HG03039 (cell line): ENCODE results near the gene NEK10.

Experiments
- ATAC-seq: cut with Tn5 transposase; IDR thresholded peaks from one replicate; pipeline ENCODE4 v1.9.1; 2021; ENCODE audit warnings: mild to moderate bottlenecking, moderate library complexity; ENCODE audit not compliant: unreplicated experiment

The NEK10 gene

DNA sequence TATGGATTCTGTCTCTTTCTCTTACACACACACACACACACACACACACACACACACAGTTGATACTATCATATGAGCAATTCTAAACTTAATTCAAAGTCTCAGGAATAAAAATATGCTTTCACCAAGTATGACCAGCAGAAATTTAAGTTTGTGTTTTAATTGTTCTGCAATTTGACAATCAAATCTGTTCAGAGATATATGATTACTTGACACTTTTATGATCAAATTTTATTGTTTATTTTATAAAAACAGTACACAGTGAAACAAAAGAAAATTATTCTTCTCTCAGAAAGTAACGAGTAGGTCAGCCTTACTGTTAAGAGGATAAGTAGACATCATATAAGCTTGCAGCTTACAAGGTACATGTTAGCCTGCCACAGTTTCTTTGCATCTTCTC is 114.3 kb downstream of the NEK10 start:
- ATAC-seq = no peak

DNA sequence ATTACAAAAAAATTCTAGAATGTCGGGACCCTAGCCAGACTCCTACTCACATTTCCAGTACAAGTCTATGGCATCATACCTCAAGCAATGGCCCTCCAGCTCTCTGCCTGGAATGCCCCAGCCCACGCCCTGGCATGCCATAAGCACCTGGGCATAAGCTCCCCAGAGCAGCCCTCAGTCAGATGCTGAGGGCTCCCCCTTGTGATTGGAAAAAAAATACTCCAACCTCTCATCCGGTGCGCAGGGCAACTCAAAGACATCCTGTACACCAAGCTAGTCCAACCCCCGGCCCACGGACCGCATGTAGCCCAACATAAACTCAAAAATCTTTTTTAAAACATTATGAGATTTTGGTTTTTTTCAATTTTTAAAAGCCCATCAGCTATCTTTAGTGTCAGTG is 115.4 kb downstream of the NEK10 start:
- no peak for ATAC-seq

DNA sequence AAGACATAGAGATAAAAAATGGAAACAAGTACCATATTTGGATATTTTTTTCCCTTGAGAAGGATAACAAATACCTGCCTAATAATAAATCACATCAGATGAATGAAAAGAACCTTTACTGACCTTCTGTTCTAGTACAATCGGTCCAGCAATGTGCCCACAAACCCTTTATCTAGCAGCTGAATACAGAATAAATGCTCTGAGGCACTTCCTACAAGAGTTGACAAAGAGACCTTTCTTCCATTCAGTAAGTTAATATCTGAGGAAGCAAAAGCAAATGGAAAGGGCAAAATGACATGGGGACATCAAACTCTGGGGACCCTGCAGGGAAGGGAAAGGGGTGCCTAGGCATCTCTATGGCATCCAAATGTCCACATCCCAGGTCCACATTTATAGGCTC is 115.8 kb downstream of the NEK10 start:
- ATAC-seq = no peak

DNA sequence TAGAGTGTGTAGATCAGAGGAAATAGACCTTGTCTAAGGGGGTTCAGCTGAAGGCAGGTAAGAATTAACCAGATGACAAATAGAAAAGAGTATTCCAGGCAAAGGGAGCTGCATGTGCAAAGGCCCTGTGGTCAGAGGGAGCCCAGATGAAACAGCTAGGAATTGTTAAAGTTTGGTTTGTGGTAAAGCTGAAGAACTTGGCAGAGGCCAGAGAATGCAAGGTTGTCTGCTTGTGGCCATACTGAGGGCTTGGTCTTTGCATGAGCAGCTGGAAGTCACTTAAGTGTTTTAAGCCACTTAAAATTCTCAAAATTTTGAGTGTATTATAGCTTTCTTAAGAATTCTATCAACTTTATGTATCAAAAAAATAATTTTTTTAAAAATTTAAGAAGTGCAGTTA is 116.5 kb downstream of the NEK10 start:
- ATAC-seq = no peak

DNA sequence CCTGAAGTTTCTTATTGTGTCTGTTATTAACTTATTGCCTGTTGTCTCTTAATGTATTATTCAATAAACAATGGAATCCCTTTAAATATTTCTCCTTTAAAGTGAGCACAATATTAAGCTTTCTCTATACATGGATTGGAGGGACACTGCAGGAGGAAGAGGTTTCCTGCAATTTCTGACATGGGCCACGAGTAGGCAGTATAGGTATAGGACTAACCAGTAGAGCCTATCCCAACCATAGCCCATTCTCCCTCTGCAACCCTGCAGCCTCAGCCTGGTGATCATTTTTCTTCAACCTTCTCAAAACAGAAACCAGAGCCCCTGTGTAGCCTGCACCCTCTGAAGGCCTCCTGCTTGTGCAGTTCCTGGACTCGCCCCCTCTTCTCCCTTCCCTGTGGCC is 124.8 kb downstream of the NEK10 start:
- no peak for ATAC-seq

DNA sequence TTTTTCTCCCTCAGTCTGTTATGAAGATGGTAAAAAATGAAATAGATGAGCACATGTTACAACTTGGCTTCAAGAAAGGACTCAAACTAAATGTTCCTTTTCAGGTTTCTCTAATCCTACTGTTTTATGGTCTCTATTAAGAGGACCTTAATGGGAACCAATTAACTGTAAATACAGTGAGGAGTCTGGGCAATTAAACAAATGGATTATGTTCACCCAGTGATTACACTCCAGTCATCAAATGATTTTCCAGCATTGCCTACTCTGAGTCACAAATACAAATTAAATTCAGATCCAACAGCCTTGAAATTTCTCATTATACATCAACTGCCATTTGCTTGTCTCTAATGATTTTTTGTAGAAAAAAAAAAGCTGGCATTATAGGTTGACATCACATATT is 129.2 kb downstream of the NEK10 start:
- no peak for ATAC-seq

DNA sequence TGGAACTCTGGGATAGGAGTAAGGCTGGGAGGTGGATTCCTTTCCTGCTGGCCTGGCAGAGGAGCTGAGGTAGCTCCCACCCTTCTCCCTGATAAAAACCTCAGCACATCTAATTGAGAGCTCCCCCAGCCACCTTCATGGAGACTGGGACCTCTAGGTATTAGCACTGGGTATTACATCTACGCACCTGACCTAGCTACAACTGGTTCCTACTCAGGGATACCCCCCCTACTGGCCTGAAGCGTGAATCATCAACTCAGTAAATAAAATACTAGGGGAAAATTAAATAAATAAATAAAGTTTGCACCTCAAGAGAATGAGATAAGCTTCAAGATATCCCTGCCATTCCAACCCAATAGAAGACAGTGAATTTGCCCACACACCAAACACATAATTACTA is 140.4 kb downstream of the NEK10 start:
- no peak for ATAC-seq

DNA sequence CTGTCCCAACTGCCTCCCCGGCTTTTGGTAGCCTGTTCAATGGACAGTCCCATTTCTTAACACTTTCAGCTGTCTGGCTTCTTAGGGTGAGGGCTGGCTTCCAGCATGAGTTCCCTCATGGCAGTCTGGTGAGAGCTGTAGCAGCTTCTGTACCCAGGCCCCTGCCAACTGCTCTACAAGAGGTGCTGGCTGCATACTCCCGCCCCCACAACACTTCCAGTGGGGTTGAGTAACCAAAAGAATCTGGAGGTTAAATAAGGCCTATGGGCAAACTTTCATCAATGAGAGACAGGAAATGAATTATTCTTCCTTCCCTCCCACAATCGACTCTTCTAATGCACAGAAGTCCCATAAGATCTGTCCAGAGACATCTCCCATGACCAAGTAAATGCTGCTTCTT is 145.0 kb downstream of the NEK10 start:
- no peak for ATAC-seq

DNA sequence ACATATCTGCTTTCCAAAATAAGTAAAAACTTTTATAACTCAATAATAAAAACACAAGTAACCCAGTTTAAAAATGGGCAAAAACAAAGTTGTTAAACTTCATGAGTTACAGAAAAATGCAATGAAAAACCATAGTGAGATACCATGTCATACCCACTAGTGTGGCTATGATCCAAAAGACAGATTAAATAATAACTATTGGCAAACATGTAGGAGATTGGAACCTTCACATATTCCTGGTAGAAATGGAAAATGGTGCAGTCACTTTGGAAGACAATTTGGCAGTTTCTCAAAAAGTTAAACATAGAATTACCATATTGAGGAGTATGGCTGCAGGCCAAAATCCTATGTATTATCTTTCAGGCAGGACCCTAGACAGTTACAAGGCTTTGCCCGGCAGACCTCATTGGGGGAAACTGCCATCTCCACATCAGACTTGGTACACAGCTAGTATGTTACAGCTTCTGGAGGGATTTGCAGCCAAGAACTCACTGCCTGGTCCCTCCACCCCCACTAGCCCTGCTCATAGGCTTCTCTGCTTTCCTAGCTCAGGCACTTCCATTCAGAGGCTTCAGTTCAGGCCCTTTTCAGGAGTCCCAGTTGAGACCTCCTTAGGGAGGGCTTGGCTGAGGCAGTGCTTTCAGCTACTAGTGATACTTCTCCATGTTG is 147.8 kb downstream of the NEK10 start:
- ATAC-seq = no peak

DNA sequence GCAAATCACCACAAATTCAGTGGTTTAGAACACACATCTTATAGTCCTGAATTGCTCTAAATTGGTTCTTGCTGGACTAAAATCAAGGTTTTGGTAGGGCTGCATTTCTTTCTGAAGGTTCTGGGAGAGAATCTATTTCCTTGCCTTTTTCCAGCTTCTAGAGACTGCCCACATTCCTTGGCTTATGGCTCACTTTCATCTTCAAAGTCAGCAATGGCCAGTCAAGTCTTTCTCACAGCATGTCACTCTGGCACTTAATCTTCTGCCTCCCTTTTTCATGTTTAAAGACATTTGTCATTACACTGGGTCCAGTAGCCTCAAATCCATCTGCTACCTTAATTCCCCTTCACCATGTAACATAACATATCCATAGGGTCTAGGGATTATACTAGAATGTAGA is 149.0 kb downstream of the NEK10 start:
- ATAC-seq = no peak

DNA sequence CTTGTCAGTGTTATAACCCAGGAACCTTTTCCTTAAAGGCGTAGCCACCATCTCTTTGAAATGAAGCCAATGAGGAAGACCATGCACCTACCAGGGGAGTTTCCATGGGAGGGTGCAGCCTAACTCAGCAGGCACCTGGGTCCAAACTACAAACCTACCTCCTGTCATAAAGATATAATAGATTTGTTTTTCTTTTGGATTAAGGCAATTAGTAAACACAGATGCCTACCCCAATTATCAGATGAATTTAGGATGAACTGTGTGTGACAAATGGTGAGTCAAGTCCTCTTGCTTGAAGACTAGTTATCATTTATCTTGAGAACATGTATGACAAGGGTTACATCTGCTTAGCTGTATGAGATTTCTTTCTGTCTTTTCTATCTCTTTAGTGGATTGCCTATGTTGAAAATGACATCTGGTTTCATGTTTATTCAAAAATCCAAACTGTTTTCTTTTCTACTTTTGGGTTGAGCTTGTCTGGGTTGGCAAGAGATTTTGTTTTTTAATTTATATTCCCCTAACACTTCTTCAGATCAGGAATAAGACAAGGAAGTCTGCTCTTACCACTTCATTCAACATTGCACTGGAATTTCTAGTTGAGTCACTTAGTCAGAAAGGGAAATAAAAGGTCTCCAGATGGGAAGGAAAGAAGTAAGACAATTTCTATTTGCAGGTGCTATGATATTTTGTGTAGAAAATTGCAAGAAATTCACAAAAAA is 149.9 kb downstream of the NEK10 start:
- no peak for ATAC-seq

DNA sequence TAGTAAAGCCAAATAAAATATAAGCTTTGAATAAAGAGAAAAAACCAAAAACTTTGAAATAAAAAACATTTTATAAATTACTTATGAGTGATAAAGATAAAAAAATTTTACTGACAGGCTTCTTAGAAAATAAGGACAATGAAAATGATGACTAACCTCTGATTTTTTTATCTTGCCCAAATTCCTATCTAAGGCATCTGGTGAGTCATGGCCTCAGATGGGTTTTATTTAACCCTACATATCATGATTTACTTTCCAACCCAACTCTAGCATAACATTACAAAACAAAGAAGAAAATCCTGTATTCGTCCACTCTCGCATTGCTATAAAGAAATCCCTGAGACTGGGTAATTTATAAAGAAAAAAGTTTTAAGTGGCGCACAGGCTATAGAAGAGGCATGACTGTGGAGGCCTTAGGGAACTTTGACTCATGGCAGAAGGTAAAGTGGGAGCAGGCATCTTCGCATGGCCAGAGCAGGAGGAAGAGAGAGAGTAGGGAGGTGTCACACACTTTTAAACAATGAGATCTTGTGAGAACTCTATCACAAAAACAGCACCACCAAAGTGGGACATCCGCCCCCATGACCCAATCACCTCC is 152.1 kb downstream of the NEK10 start:
- ATAC-seq = no peak

DNA sequence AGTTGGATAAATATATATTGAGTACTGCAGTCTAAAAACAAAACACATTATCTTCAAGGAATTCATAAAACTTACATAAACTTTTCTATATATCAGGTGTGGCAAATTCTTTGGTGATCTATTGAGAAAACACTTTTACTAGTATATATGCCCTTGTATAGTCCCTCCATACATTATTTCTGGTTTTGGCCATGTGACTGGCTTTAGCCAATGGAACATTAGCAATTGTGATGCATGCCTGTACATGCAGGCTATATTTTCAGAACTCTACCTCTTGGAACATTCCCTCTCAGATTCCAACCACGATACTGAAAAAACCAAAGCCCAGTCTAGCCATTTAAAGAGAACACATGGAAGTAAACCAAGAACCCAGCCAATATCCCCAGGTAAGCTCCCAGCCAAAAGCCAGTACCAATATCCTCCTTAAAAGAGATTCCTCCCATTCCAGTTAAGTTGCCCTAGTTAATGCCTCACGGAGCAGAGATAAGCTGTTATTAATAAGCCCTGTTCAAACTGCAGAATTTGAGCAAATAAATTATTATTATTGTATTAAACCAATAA is 152.8 kb downstream of the NEK10 start:
- ATAC-seq = no peak

DNA sequence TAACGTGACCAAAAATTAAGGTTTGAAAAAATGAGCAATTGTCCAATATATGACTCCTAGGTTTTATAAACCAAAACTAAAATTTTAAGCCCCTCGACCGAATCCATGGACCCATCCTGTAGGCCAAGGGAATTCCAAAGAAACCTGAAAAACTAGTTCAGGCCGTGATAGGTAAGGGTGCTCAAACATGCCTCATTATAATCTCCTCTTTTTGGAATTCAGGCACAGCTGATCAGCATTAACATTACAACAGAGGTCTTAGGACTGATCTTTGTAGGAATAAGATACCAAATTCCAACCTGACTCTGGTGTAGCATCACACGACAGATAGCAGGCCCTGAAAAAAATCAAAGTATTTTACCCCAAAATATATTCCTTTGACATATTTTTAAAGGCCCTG is 155.7 kb downstream of the NEK10 start:
- no peak for ATAC-seq

DNA sequence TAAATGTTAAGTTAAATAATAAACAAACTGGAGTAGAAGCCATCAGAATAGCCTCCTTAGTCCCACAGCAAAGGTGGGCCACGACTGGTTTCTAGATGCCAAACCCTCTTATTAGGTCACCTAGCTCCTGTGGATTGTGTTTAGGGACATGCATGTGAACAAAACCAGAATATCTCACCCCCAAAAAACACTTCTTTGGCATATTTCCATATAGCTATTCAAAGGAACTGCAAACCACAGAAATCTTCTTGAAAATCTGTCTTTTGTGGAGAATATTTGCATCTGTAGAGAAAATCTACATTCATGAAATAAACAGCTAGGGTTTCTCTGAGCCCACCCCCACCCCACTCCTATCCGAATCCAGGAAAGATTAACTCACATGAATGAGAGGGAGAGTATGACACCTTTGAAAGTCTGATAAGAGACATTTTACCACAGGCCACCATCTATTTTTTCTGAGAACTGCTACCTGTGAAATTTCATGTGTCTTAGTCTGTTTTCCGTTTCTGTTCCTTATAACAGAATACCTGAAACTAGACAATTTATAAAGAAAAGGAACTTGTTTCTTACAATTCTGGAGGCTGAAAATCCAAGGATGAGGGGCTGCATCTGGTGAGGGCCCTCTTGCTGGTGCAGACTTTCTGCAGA is 159.4 kb downstream of the NEK10 start:
- ATAC-seq = no peak

DNA sequence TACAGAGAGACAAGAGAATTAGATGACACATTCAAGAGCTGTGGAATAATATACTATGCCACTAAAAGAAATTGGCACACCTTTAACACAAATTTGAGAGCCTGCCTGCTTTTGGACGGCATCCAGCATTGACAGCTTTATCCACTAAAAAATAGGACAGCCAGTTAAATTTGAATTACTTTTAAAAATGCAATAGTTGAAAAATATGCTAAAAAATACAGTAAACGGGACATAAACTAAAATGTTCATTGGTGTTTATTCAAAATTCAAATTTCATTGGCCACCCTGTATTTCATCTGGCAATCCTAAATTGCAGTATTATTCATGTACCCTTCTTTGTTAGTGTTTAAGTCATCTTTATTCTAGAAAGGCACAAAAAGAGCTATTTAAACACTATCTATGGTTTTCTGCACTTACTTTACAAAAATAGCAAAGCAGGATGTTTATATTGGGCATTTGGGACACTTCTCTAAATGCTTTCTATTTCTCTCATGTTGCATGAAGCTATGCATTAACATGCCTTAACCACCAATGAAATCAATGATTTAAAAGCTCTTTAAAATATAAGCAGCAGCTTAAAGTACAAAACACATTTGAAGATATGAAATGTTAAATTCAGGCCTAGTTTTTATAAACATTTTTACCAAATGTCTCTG is 160.1 kb downstream of the NEK10 start:
- no peak for ATAC-seq

DNA sequence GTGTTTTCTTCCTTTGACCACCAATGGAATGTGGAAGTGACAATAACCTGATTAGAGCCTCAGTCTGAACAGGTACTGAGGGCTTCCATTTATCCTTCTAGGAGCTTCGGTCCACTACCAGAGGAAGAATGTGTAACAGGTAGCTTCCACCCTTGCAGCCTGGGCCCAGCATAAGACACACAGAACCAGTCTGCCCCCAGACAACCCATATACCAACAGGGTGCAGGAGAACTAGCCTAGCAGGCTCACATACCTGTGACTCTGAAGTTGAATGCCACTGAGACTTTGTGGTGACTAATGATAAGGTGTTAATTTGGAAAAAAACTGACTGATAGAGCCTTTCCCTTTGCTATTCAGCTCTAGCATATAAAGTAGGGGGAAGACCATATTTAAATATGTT is 166.2 kb downstream of the NEK10 start:
- ATAC-seq = no peak

DNA sequence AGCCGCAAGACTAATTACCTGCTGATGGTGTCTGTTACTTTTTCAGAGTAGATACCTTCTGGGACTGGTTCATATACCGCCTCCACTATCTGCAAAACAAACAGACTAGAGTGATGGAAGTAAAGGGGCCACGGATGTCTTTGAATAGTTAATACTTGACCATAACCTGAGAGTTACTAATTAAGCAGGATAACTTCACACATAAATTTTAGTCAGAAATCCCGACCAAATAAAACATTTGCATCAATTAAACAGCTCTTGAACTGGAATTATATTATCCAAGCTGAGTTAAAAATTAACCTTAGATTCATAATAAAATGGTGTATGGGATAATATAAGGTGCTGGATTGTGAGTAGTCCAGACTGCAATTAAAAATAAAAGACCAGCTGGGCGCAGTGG is 167.7 kb downstream of the NEK10 start:
- no peak for ATAC-seq

DNA sequence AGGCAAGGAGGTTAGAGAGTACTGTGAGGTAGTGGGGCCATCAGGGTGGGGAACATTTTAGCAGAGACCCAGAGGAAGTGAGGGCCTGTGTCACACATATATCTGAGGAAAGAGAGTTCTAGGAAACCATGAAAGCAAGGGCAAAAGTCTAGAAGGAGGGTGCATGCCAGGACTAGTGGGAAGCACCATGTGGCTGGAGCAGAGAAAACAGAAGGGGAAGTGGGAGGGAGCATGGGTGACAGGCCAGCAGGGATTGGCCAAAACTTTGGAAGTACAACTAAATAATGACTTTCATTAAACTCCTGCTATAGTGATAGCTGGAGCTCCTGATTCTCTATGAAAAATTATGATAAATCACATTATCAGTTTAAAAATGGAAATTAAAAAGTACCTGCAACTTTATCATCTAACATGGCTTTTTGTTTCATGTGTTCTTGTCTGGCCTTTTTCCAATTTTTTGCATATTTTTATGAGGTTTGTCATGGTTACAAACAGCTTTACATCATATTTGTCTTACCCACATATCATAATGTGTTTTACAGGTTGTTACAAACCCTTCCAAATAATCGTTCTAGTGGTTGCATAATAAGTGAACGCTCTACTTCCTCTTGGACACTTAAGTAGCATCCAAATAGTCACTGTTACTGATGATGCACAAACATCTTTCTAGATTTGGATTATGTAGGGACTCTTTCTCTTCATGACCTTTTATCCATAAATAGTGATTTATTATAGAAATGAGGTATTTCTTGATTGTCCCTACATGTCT is 168.3 kb downstream of the NEK10 start:
- ATAC-seq = no peak

DNA sequence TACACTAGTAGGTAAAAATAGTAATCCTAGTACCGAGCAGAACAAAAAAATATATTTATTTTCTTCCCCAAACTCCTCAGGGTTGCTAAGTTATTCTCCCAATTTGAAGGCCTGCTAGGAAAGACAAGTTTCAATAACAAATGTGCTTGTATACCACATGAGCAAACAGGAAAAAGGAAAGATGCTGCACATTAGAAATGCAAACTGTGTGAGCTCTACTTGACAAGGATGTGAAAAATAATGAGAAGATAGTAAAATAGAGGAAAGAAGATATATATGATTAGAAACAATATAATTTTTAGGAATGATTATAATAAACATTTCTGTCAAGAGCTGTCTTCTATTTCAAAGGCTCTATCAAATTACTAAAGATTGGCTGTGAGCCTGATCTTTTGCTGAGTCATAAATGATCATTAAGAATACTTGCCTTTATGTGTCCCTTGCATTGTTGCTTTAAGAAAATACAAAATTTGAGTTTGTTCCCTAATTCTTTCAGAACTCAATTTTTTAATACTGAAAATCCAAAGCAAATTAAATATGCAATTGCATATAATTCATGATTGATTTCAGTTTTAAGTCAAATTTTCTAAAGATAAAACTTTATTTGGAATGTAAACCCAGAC is 174.2 kb downstream of the NEK10 start:
- ATAC-seq = no peak
